Heart right ventricle (tissue), 16 donors: ENCODE measurements around the gene GCH1. TPM values are rescaled to one million over a fixed set of nuclear protein-coding genes. Genes with fewer than 3 reads are reported as not detected.
"Not testable (repeated sequence)": the region's sequence is repeated elsewhere in the genome, so short reads cannot be mapped to it uniquely, and the experiment has no call there.

Experiments used
- ATAC-seq, 8 donors: fragments of 200-7000 bp; cut with Tn5 transposase; one replicate each; pipeline ENCODE4 v1.9.1; 2020; ENCODE audit warnings: mild to moderate bottlenecking in 8 of 8, moderate library complexity in 8 of 8, moderate number of reproducible peaks in 1 of 8
- DNase-seq, 2 donors: peaks; one replicate each; pipeline ENCODE4 v3.0.0-alpha.2; 2020
- H3K27ac ChIP-seq, 10 donors: fragments of 200-600 bp; sonication (generic) in 2 of 10; one replicate each; pipeline versions ENCODE4 v1.5.0 to v1.8.0; 2020 to 2022; ENCODE audit warnings: mild to moderate bottlenecking in 3 of 10
- H3K27me3 ChIP-seq, 7 donors: fragments of 200-600 bp; one replicate each; pipeline ENCODE4 v1.8.0; 2021 to 2022; ENCODE audit warnings: mild to moderate bottlenecking in 2 of 7
- H3K36me3 ChIP-seq, 9 donors: fragments of 200-600 bp; sonication (generic) in 1 of 9; one replicate each; pipeline versions ENCODE4 v1.5.0 to v1.8.0; 2020 to 2022; ENCODE audit warnings: mild to moderate bottlenecking in 2 of 9
- H3K4me1 ChIP-seq, 9 donors: fragments of 200-600 bp; sonication (generic) in 1 of 9; one replicate each; pipeline versions ENCODE4 v1.5.0 to v1.8.0; 2020 to 2022; ENCODE audit warnings: mild to moderate bottlenecking in 4 of 9
- H3K4me3 ChIP-seq, 10 donors: fragments of 200-600 bp; sonication (generic) in 2 of 10; one replicate each; pipeline versions ENCODE4 v1.5.0 to v1.8.0; 2020 to 2022; ENCODE audit warnings: mild to moderate bottlenecking in 7 of 10, moderate library complexity in 2 of 10
- H3K9me3 ChIP-seq, 11 donors: fragments of 200-600 bp in 10 of 11; sonication (generic) in 2 of 11; one replicate each; pipeline versions ENCODE4 v1.5.0 to v1.8.0; 2013 to 2022; ENCODE audit warnings: mild to moderate bottlenecking in 2 of 11, control low read depth in 1 of 11, moderate library complexity in 1 of 11
- WGBS, 2 donors: extraction: QIAGEN DNeasy Blood & Tissue Kit; methylation state at CpG; one replicate each; pipeline ENCODE4 v1.1.7; 2013; ENCODE audit warnings: inconsistent platforms in 1 of 2; 5-methylcytosine and 5-hydroxymethylcytosine counted together
- intact Hi-C, 10 donors: fragments of 100-400 bp; cut with DNase I; formaldehyde crosslinking; loops; one replicate each; pipeline versions ENCODE4 v1.11.1 to v1.14.2; 2022
- polyA plus RNA-seq, 2 donors: library from polyadenylated mRNA; stranded (reverse); fragments of 200-250 nt; gene quantifications; one replicate each; pipeline ENCODE4 v1.2.3, GENCODE V29; 2013
- total RNA-seq, 10 donors: library from RNA; stranded (reverse); fragmentation: NEBNext Ultra II Directional in 3 of 10; extraction: Animal tissue kit (Norgen Biotek cat#: 25700) in 3 of 10; gene quantifications; one replicate each; pipeline versions ENCODE4 v1.2.1 to v1.2.4, GENCODE V29; 2021 to 2023
- TF ChIP-seq, protein P1 (sequence below), 9 donors: fragments of 200-600 bp; sonication (generic) in 2 of 9; IDR thresholded peaks; one replicate each; pipeline versions ENCODE4 v1.5.0 to v1.8.0; 2021 to 2022; ENCODE audit warnings: antibody characterized with exemption in 9 of 9, mild to moderate bottlenecking in 5 of 9, moderate library complexity in 1 of 9
- donor health status: Arrhythmogenic right ventricular cardiomyopathy.
- donor health status: ischemic (EF 13 %, LVEDD 7.1; RV severe dilation, severe dysfunction).
- donor health status: healthy with polysubstance abuse.
- donor health status: DM: no; HTN: yes; CAD: no.
- donor health status: DM: no; HTN: no; CAD: no.
- donor health status: ischemic (EF 25% LVEDD 6.9; RV normal size, moderate dysfunction).
- donor health status: ischemic (EF 25% LVEDD 5.7; RV mildly dilated, moderate dysfunction).
- donor health status: healthy.
- donor health status: DM: yes; HTN: yes; CAD: no.
- donor health status: Ischemic cardiomyopathy.
- donor health status: ischemic (EF 35%, LVEDD 5.7; RV mildly dilated, moderate dysfunction).
- donor health status: nonischemic (EF 11% LVEDD 7.7; RV severe dilation, severe dysfunction).
- donor health status: DM: yes; HTN: yes; CAD: no.
- donor health status: PGD.
- donor health status: ischemic (EF 29% LVEDD 5.4; RV normal size, mild dysfunction).
- donor health status: nonischemic (EF 23%, LVEDD 6.1; RV moderate dilation, normal function).

GCH1 gene
- total and polyA plus RNA-seq, 12 donors, result 1.0 to 11.0 (median 2.7) TPM

GRCh38 chr14:54805070-54805444 lies 97.6 kb downstream of the GCH1 start:
- Histone ChIP-seq H3K27me3 (no peaks in the 10 kb centered on the region), H3K27ac (no peak overlapping the region), H3K9me3 (no peaks in the 10 kb centered on the region), H3K36me3 (no peaks in the 10 kb centered on the region), H3K4me1 (peaks cover 0 to 11% (median 9%) of the 10 kb centered on the region in 9 donors), H3K4me3 (no peak overlapping the region)
- WGBS, 2 donors, result 60 to 66% methylated on average over 6 of the region's 6 CpGs
- DNase-seq (no peak), ATAC-seq (peak in 2 of 8 donors; percentile 6 to 16)
- intact Hi-C loops, result loop anchor here in 7 of 10 donors (2.0 to 10.0 kb wide), 7 partner anchors 87 to 243 kb away; partner anchors contain the start of gene SAMD4A (in 2 of the 7)
- TF ChIP-seq, protein P1, sequence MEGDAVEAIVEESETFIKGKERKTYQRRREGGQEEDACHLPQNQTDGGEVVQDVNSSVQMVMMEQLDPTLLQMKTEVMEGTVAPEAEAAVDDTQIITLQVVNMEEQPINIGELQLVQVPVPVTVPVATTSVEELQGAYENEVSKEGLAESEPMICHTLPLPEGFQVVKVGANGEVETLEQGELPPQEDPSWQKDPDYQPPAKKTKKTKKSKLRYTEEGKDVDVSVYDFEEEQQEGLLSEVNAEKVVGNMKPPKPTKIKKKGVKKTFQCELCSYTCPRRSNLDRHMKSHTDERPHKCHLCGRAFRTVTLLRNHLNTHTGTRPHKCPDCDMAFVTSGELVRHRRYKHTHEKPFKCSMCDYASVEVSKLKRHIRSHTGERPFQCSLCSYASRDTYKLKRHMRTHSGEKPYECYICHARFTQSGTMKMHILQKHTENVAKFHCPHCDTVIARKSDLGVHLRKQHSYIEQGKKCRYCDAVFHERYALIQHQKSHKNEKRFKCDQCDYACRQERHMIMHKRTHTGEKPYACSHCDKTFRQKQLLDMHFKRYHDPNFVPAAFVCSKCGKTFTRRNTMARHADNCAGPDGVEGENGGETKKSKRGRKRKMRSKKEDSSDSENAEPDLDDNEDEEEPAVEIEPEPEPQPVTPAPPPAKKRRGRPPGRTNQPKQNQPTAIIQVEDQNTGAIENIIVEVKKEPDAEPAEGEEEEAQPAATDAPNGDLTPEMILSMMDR (IDR thresholded peaks at IDR 0.05), result no peak

DNA sequence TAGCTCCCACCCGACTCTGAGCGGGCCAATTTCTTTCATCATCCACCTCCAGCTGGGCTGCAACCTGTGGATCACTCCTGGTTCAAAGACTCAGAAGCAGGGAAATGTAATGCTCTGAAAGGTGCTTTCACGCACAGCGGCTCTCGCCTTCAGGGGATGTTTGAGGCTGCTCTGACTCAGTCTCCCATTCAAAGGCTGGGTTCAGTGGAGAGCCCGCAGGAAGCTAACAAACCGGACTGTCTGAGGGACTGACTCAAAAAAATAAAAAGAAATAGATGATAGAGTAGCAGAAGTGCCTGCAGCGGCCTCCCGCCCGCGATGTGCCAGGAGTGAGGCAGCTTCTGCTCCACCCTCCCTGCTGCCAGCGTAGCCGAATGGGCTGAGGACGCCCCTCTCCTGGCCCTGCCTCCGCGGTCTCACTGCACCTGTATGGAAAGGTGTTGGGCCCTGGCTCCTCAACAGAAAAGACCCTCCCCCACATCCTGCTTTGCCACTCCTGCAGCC lies 98.0 kb downstream of the GCH1 start:
- intact Hi-C loops, result loop anchor here in 7 of 10 donors (2.0 to 10.0 kb wide), 7 partner anchors 88 to 242 kb away; partner anchors contain the start of gene SAMD4A (in 2 of the 7)
- no peak for ATAC-seq
- H3K4me1 ChIP-seq, result peaks cover 0 to 11% (median 9%) of the 10 kb centered on the region in 9 donors
- H3K27ac ChIP-seq, result no peak overlapping the region
- no peaks in the 10 kb centered on the region for H3K36me3 ChIP-seq
- TF ChIP-seq, protein P1 (IDR thresholded peaks at IDR 0.05), result no peak
- no peak for DNase-seq
- 74 to 78% methylated on average over 16 of the region's 16 CpGs for WGBS, 2 donors
- no peaks in the 10 kb centered on the region for H3K9me3 ChIP-seq
- H3K27me3 ChIP-seq, result no peaks in the 10 kb centered on the region
- no peak overlapping the region for H3K4me3 ChIP-seq

GRCh38 chr14:54803926-54804537 lies 98.6 kb downstream of the GCH1 start:
- no peak overlapping the region for H3K27ac ChIP-seq
- no peak overlapping the region for H3K4me3 ChIP-seq
- H3K27me3 ChIP-seq, result no peaks in the 10 kb centered on the region
- intact Hi-C loops, result loop anchor here in 5 of 10 donors (2.0 to 10.0 kb wide), 4 partner anchors 91 to 241 kb away; partner anchors contain the start of gene SAMD4A (in 2 of the 5)
- DNase-seq (no peak), ATAC-seq (no peak)
- no peaks in the 10 kb centered on the region for H3K9me3 ChIP-seq
- 83 to 87% methylated on average over 13 of the region's 13 CpGs for WGBS, 2 donors
- TF ChIP-seq, protein P1 (IDR thresholded peaks at IDR 0.05), result no peak
- peaks cover 0 to 11% (median 9%) of the 10 kb centered on the region in 9 donors for H3K4me1 ChIP-seq
- H3K36me3 ChIP-seq, result no peaks in the 10 kb centered on the region

DNA sequence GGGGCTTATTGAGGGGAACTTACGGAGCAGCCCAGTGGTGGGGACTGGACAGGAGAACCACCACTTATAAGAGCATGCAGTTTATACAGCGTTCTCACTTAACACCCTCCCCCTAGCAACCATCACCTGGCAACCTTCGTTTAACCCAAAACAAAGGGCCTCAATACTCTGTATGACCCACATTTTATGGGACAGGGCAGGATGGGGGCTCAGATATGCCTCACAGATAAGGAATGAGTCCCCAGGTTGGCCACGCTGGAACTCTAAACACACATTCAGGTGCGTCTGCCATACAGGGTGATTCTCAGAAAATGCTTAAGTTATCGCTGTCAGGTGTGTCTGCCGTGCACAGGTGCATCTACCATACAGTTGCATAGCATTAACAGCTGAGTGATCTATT lies 99.2 kb downstream of the GCH1 start:
- ATAC-seq, result no peak
- Histone ChIP-seq H3K27me3 (no peaks in the 10 kb centered on the region), H3K36me3 (no peaks in the 10 kb centered on the region), H3K9me3 (no peaks in the 10 kb centered on the region), H3K4me1 (peaks cover 0 to 11% (median 9%) of the 10 kb centered on the region in 9 donors), H3K4me3 (no peak overlapping the region), H3K27ac (no peak overlapping the region)
- WGBS, 2 donors, result 80 to 81% methylated on average over 7 of the region's 7 CpGs
- TF ChIP-seq, protein P1 (IDR thresholded peaks at IDR 0.05), result no peak
- intact Hi-C loops, result loop anchor here in 2 of 10 donors (10.0 kb wide), 2 partner anchors 91 to 239 kb away; partner anchors contain the start of gene SAMD4A (in 2 of the 2)
- no peak for DNase-seq

DNA sequence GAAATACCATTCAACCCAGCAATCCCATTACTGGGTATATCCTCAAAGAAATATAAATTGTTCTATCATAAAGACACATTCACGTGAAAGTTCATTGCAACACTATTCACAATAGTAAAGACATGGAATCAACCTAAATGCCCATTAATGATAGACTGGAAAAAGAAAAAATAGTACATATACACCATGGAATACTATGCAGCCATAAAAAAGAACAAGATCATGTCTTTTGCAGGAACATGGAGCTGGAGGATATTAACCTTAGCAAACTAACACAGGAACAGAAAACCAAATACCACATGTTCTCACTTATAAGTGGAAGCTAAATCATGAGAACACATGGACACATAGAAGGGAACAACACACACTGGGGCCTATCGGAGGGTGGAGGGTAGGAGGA lies 101.1 kb downstream of the GCH1 start:
- H3K9me3 ChIP-seq, H3K27me3 ChIP-seq, H3K27ac ChIP-seq, H3K36me3 ChIP-seq, H3K4me3 ChIP-seq, ATAC-seq, DNase-seq: not testable (repeated sequence)
- H3K4me1 ChIP-seq, result peaks cover 0 to 11% (median 9%) of the 10 kb centered on the region in 9 donors
- 92 to 94% methylated on average over 2 of the region's 2 CpGs for WGBS, 2 donors
- intact Hi-C loops, result loop anchor here in 2 of 10 donors (10.0 kb wide), 2 partner anchors 93 to 237 kb away; partner anchors contain the start of gene SAMD4A (in 2 of the 2)
